ENCODE results near the gene ASXL2.

Gene ASXL2

DNA sequence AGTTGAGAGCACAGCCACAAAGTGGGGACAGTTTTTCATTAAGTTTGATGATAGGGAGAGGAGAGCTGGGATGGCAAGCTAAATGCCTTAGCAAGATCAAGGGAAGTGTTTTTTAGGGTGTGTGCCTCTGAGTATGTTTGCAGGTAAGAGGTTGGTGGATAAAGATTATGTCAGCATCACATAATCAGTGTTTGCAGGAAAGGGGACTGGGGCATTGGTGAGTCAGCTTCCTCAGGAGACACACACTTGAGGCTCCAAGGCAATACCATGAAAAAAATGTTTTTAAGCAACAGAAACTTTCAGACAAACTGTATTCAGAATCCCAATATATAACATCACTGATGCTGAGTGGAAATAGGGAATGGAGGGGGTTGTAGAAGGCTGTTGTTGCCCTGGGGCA, 179.5 kb downstream of the ASXL2 start:
- no peaks in the 10 kb centered on the region for H3K9me3 ChIP-seq
- no peak for DNase-seq
- H3K27me3 ChIP-seq, result no peaks in the 10 kb centered on the region
- no peaks in the 10 kb centered on the region for H3K36me3 ChIP-seq
- TF ChIP-seq, protein P1, sequence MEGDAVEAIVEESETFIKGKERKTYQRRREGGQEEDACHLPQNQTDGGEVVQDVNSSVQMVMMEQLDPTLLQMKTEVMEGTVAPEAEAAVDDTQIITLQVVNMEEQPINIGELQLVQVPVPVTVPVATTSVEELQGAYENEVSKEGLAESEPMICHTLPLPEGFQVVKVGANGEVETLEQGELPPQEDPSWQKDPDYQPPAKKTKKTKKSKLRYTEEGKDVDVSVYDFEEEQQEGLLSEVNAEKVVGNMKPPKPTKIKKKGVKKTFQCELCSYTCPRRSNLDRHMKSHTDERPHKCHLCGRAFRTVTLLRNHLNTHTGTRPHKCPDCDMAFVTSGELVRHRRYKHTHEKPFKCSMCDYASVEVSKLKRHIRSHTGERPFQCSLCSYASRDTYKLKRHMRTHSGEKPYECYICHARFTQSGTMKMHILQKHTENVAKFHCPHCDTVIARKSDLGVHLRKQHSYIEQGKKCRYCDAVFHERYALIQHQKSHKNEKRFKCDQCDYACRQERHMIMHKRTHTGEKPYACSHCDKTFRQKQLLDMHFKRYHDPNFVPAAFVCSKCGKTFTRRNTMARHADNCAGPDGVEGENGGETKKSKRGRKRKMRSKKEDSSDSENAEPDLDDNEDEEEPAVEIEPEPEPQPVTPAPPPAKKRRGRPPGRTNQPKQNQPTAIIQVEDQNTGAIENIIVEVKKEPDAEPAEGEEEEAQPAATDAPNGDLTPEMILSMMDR (IDR thresholded peaks at IDR 0.05; ENCODE audit: low read depth, low read length), result no peak
- no peak overlapping the region for H3K4me3 ChIP-seq (ENCODE audit: low read depth, low read length)
- H3K4me1 ChIP-seq, result no peaks in the 10 kb centered on the region

DNA sequence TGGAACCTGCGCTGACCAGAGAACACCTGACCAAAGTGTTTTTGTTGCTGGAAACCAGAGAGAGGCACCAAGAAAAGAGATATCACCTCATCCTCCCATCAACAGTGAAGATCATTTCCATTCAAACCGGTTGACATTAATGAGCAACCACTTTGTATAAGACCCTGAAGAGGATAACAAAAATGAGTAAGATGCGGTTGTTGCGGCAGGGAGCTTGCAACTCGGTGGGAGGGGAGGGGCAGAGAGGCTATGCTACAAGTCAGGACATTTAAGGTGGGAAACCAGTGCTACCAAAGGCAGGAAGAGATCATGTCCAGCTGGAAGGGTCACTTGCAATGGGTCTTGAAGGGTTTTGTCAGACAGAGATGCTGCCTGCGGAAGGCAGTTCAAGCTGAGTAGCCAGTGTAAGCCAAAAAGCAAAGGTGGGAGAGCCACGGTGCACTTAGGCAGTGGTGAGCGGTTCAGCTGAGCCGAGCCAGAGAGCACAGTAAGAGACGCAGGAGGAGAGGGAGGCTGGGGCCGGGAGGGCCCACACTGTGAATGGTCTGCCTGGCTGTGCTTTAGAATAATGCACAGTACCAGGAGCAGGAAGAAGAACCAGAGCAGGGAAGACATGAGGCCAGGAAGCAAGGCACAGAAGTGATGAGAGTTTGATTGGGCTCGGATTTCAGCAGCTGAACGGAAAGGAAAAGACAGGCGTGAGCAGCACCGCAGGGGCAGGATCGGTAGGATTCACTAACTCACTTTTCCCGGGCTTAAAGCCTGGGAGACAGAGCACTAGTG, 180.5 kb downstream of the ASXL2 start:
- no peaks in the 10 kb centered on the region; the same call in 1 of the 2 replicates for H3K9me3 ChIP-seq
- TF ChIP-seq, protein P1 (IDR thresholded peaks at IDR 0.05; ENCODE audit: low read depth, low read length), result no peak
- H3K4me3 ChIP-seq (ENCODE audit: low read depth, low read length), result no peak overlapping the region

DNA sequence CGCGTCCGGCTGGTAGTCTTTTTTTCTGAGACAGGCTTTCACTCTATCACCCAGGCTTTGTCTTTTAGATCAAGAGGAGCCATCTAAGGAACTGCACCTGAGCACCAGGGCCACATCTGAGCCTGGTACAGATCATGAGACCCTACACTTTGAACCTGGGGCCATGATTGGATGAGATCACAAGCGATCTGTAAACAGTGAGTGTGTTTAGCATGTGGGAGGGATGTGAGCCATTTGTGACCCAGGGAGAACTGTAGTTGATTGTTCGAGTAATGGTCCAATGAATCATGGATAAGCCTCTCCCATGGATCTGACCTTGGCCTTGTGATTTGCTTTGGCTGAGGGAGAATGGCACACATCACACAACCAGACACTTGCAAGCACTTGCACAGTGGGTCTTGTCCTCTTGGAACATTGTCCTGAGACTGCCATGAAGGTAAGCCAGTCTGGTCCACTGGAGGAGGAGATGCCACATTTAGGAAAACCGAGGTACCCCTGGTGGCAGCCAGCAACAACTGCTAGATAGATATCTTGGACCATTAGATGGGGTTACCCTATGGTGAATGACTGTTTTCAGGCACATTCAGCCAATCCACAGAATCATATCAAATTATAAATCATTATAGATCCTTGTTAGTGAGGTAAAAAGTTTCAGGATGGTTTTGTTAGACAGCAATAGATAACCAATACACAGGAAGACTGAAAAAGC, 185.4 kb downstream of the ASXL2 start:
- Histone ChIP-seq H3K36me3 (no peaks in the 10 kb centered on the region), H3K27me3 (no peaks in the 10 kb centered on the region), H3K4me3 (ENCODE audit: low read depth, low read length) (no peak overlapping the region), H3K4me1 (no peaks in the 10 kb centered on the region), H3K9me3 (no peaks in the 10 kb centered on the region; the same call in 1 of the 2 replicates)
- DNase-seq, result no peak
- TF ChIP-seq, protein P1 (IDR thresholded peaks at IDR 0.05; ENCODE audit: low read depth, low read length), result no peak

More for the DNA sequence above, 180.5 kb downstream of the ASXL2 start:
- H3K27me3 ChIP-seq, result no peaks in the 10 kb centered on the region
- no peaks in the 10 kb centered on the region for H3K4me1 ChIP-seq
- no peak for DNase-seq
- no peaks in the 10 kb centered on the region for H3K36me3 ChIP-seq

DNA sequence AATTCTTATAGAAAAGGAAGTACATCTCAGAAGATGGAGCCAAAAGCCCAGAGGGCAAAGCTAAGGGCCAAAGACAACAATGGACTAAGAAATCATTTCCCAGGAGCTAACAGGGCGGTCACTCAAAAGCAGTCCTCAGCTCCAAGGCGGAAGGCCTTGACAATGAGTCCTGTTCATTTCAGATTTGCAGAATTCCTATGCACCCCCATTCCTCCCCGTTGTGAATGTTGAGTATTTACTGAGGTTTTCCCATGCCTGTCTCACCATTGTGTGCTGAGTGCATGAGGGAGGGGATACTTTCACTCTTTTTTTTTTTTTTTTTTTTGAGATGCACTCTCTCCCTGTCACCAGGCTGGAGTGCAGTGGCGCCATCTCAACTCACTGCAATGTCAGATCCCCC, 186.1 kb downstream of the ASXL2 start:
- no peak for DNase-seq
- Histone ChIP-seq H3K4me3 (ENCODE audit: low read depth, low read length) (no peak overlapping the region), H3K9me3 (no peaks in the 10 kb centered on the region; the same call in 1 of the 2 replicates), H3K36me3 (no peaks in the 10 kb centered on the region), H3K4me1 (no peaks in the 10 kb centered on the region), H3K27me3 (no peaks in the 10 kb centered on the region)
- TF ChIP-seq, protein P1 (IDR thresholded peaks at IDR 0.05; ENCODE audit: low read depth, low read length), result no peak

DNA sequence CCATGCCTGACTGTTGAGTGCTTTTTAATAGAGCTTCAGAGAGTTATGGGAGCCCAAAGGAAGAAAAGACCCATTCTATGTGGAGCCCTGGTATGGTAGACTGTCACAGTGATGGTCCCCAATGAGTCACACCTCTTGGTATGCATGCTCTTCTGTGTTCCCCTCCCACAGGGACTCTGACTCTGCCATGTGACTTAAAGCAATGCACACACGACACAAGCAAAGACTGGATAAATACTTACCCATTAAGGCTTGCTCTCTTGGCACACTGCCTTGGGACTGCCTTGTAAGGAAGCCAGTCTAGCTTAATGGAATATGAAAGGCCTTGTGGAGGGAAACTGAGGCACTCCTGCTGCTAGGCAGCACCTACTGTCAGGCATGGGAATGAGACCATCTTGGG, 188.2 kb downstream of the ASXL2 start:
- Histone ChIP-seq H3K4me3 (ENCODE audit: low read depth, low read length) (no peak overlapping the region), H3K4me1 (no peaks in the 10 kb centered on the region), H3K36me3 (no peaks in the 10 kb centered on the region), H3K9me3 (no peaks in the 10 kb centered on the region; the same call in 1 of the 2 replicates), H3K27me3 (no peaks in the 10 kb centered on the region)
- DNase-seq, result no peak
- TF ChIP-seq, protein P1 (IDR thresholded peaks at IDR 0.05; ENCODE audit: low read depth, low read length), result no peak

DNA sequence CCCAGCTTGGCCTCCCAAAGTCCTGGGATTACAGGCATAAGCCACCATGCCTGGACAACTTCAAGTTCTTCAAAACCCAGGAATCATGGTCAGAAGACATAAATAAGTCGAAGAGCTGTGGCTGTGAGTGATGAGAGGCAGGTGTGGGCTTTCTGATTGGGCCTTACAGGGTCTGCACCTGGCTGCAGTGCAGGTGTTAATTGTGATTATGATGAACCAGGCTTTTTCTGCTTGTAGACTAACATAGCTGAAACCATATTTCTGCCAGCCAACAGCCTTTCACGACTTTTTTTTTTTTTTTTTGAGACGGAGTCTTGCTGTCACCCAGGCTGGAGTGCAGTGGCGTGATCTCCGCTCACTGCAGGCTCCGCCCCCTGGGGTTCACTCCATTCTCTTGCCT, 190.1 kb downstream of the ASXL2 start:
- Histone ChIP-seq H3K9me3 (no peaks in the 10 kb centered on the region; the same call in 1 of the 2 replicates), H3K36me3 (no peaks in the 10 kb centered on the region), H3K4me3 (ENCODE audit: low read depth, low read length) (no peak overlapping the region), H3K27me3 (no peaks in the 10 kb centered on the region), H3K4me1 (no peaks in the 10 kb centered on the region)
- TF ChIP-seq, protein P1 (IDR thresholded peaks at IDR 0.05; ENCODE audit: low read depth, low read length), result no peak
- no peak for DNase-seq

Measured in BE2C (cell line).